K562 (cell line): Measurements from ENCODE around the gene SLC34A1. TPM values are rescaled to one million over a fixed set of nuclear protein-coding genes. Genes with fewer than 3 reads are reported as not detected.

Experiments used
- ARNT ChIP-seq, 2 experiments: fragments of 450-650 bp; IDR thresholded peaks; 2 replicates each; pipeline ENCODE4 v1.6.1; 2016; ENCODE audit warnings: mild to moderate bottlenecking in 1 of 2
- CHD7 ChIP-seq: fragments of 200-600 bp; sonication (generic); IDR thresholded peaks from one replicate; pipeline ENCODE4 v1.6.1; 2012; ENCODE audit warnings: mild to moderate bottlenecking, low read depth, low read length, inconsistent platforms
- CREB3L1 ChIP-seq: fragments of 450-650 bp; IDR thresholded peaks from 2 replicates; pipeline ENCODE4 v1.6.1; 2014; ENCODE audit warnings: low read depth, mild to moderate bottlenecking, moderate library complexity, borderline replicate concordance
- CSDE1 ChIP-seq, 2 experiments: fragments of 450-650 bp; IDR thresholded peaks; 2 replicates each; pipeline ENCODE4 v1.6.1; 2016; ENCODE audit warnings: mild to moderate bottlenecking in 1 of 2
- IFI16 ChIP-seq: fragments of 250-450 bp; sonication (Bioruptor Pico); IDR thresholded peaks from 2 replicates; pipeline ENCODE4 v2.1.2; 2022; ENCODE audit warnings: mild to moderate bottlenecking, inconsistent platforms
- KLF1 ChIP-seq: fragments of 450-650 bp; IDR thresholded peaks from 2 replicates; pipeline ENCODE4 v1.6.1; 2016; ENCODE audit warnings: missing genetic modification characterization, missing compliant biosample characterization
- MAX ChIP-seq: sonication (generic); formaldehyde crosslinking; IDR thresholded peaks from 2 replicates; pipeline ENCODE4 v1.9.0; 2022; ENCODE audit warnings: mild to moderate bottlenecking, missing genetic modification reagents
- MYC ChIP-seq, 2 experiments: fragments of 250-450 bp in 1 of 2; sonication (Bioruptor Pico) in 1 of 2; IDR thresholded peaks; 2 replicates each; pipeline versions ENCODE4 v1.5.1 to v1.6.1; 2012 to 2021; ENCODE audit warnings: low read depth in 2 of 2, borderline replicate concordance in 1 of 2, improper control_type of control experiment in 1 of 2, low read length in 1 of 2, mild to moderate bottlenecking in 1 of 2, moderate library complexity in 1 of 2
- RBM39 ChIP-seq: fragments of 200-400 bp; formaldehyde crosslinking; optimal IDR thresholded peaks from 2 replicates; pipeline ENCODE3; 2018; ENCODE audit warnings: low read depth, low read length
- SMARCA5 ChIP-seq: fragments of 450-650 bp; IDR thresholded peaks from 2 replicates; pipeline ENCODE4 v1.6.1; 2016
- SMC3 ChIP-seq: conservative IDR thresholded peaks from 2 replicates; pipeline ENCODE4 v1.6.1; 2011; ENCODE audit warnings: low read depth, low read length, improper control_type of control experiment; ENCODE audit not compliant: insufficient read depth
- USF2 ChIP-seq: sonication (generic); formaldehyde crosslinking; IDR thresholded peaks from 2 replicates; pipeline ENCODE4 v1.5.0; 2020; ENCODE audit warnings: missing genetic modification reagents
- polyA plus RNA-seq, 8 experiments: library from polyadenylated mRNA; depleted of rRNA in 4 of 8; stranded (reverse) in 5 of 8; unstranded in 3 of 8; fragments of >200 nt; fragmentation: Nextera tagmentation in 2 of 8; fragmentation: Illumina TruSeq in 1 of 8; extraction: Ambion mirVana in 2 of 8; extraction: Trizol in 1 of 8; gene quantifications; 2 replicates each; pipeline versions ENCODE4 v1.2.1 to v1.2.3, GENCODE V29; 2011 to 2014; ENCODE audit warnings: inconsistent platforms in 1 of 8, missing spikeins in 1 of 8
- total RNA-seq, 7 experiments: library from RNA; depleted of rRNA in 6 of 7; stranded (reverse); fragments of >200 nt in 6 of 7; fragmentation: Illumina TruSeq in 2 of 7; extraction: Trizol in 2 of 7; gene quantifications; 2 replicates each; pipeline versions ENCODE4 v1.2.1 to v1.2.3, GENCODE V29; 2011 to 2021; ENCODE audit warnings: low replicate concordance in 1 of 7

The SLC34A1 gene
- total and polyA plus RNA-seq, 9 of the 15 experiments (the other 6 are each of a cell fraction or from before 2014, with no cell fraction given) = not detected

- TF ChIP-seq CHD7 (no peak), CSDE1 (IDR thresholded peaks at IDR 0.05) (peak in 1 of 2 experiments; percentile 57; a peak in 1 of 4 replicates), CREB3L1 (peak; percentile 81), RBM39 (no peak), SMARCA5 (0 out of 2 replicates have a peak, but pooled peaks have one; percentile 43), SMC3 (peak; percentile 90), MAX (CRISPR knock-in tag) (peak; percentile 94), ARNT (IDR thresholded peaks at IDR 0.05) (no peak), USF2 (peak; percentile 80), MYC (IDR thresholded peaks at IDR 0.05; ENCODE audit: low read depth, low read length) (peak; percentile 97), MYC (CRISPR knock-in tag; IDR thresholded peaks at IDR 0.05; ENCODE audit: borderline replicate concordance, low read depth) (no peak), KLF1 (no peak), IFI16 (CRISPR knock-in tag) (no peak)
Measured at GRCh38 chr5:177390363-177391300, 6.4 kb downstream of the SLC34A1 start (continued).
